GM19397 (cell line): ENCODE results near the gene MYO16.
"Not testable (repeated sequence)": the region's sequence is repeated elsewhere in the genome, so short reads cannot be mapped to it uniquely, and the experiment has no call there.

ENCODE experiments used
- ATAC-seq: cut with Tn5 transposase; IDR thresholded peaks from one replicate; pipeline ENCODE4 v1.9.1; 2021; ENCODE audit warnings: mild to moderate bottlenecking, moderate library complexity; ENCODE audit not compliant: unreplicated experiment

MYO16 gene

DNA sequence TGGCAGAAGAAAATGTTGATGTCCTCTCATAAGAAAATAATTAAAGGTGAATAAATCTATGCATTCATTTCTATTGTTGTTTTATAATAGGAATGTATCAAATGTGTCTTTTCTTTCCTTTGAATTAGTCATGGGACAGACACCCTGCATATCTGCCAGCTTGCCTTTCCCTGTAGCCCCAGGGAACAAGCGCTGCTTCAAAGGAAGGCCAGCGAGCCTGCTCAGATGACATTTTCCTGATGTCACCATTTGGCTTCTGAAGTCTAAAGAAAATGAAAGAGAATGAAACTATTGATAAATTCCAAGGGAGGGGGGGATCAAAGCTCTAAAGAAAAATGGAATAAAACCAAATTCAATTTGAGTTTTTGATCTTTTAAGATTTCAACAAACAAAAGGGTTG is 582.2 kb downstream of the MYO16 start:
- ATAC-seq, result no peak

GRCh38 chr13:109212650-109213049 is 583.2 kb downstream of the MYO16 start:
- no peak for ATAC-seq

GRCh38 chr13:109213714-109214113 is 584.3 kb downstream of the MYO16 start:
- ATAC-seq, result no peak

DNA sequence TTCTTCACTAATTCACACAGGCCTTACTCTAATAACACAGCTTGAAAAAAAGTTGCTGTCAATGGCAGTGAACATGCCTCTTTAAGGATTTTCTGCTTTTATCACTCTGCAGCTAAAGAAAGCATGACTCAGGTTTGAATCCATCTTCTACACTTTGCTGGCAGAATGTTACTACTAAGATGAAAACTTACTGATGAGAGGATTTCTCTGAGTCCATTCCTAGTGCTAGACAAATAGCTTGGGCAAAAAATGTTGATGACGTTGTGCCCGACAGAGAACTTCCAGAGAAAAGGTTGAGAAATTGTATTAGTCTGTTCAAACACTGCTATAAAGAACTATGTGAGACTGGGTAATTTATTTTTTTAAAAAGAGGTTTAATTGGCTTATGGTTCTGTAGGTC is 585.0 kb downstream of the MYO16 start:
- no peak for ATAC-seq

DNA sequence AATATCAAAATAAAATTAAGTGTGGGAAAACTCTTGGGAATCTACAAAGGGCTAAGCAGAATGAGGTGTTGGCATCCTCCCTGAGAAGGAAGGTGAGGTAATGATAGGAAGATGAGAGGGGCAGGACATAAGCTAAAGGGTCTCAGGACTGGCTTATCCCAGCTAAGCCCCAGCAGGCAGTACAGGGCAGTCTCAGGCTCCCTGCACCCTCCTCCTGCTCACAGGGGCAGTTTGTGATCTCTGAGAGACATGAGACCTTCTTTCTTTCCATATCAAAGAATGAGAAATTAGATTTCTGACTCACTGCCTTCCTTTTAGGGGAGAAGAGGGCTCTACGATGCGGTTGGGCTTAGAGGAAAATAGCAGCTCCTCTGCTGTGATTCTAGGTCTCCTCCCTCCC is 586.0 kb downstream of the MYO16 start:
- no peak for ATAC-seq

DNA sequence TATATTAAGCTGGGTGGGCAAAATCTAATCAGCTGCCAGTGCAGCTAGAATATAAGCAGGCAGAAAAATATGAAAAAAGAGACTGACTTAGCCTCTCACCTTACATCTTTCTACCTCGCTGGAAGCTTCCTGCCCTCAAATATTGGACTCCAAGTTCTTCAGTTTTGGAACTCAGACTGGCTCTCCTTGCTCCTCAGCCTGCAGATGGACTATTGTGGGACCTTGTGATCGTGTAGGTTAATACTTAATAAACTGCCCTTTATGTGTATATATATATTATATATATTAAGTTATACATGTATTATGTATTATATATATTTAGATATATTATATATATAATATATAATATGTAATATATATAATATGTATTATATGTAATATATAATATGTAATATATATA is 588.1 kb downstream of the MYO16 start:
- not testable (repeated sequence) for ATAC-seq

DNA sequence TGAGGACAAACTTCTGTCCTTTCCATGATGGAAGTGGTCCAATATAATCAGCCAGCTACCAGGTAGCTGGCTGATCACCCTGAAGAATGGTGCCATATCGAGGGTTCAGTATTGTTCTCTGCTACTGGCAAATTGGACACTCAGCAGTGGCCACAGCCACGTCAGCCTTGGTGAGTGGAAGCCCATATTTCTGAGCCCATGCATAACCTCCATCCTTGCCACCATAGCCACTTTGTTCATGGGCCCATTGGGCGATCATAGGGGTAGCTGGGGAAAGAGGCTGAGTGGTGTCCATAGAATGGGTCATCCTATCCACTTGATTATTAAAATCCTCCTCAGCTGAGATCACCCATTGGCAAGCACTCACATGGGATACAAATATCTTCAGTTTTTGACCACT is 591.2 kb downstream of the MYO16 start:
- ATAC-seq, result no peak

- no peak for ATAC-seq
Observed at GRCh38 chr13:109224033-109224432, 594.6 kb downstream of the MYO16 start.

- ATAC-seq, result no peak
Observed at GRCh38 chr13:109226631-109227030, 597.2 kb downstream of the MYO16 start.

GRCh38 chr13:109227344-109227940 is 598.0 kb downstream of the MYO16 start:
- ATAC-seq, result no peak

- no peak for ATAC-seq
Observed at GRCh38 chr13:109228211-109228610, 598.8 kb downstream of the MYO16 start.

DNA sequence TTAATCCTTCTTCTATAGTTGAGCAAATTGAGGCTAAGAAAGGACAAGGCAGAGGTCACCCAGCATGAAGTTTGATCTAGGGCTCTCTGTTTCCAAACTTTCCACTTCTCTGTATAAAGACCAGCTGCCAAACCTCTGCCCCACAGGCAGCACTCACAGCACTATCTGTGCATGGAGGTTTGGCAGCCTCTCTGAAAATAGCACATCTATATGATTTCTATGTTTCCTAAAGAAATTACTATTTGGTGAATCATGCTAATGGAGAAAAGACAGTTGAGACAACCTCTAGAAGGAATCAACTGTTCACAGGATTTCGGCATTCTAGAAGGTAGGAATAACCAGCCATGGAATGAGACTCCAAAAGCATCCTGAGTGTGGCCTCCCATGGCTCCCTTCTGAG is 602.5 kb downstream of the MYO16 start:
- ATAC-seq, result no peak

DNA sequence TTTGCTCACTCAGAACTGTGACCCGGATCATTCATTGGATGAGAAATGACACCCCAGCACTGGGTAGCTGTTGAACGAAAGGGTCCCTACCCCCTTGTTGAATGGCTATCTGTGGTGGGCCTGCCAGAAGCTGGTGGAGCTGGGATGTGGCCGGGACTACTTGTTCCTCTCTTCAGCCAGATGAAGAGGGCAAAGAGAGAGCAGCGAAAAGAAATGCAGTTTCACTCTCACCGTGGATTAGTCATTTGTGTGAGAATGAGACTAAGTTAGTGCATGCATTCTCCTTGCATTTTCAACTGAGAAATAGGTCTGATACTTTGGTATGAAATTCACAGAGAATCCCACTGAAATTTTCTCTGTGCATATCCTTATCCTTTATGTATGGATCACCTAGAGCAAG is 603.9 kb downstream of the MYO16 start:
- no peak for ATAC-seq

GRCh38 chr13:109235901-109236300 is 606.5 kb downstream of the MYO16 start:
- no peak for ATAC-seq

- no peak for ATAC-seq
Observed at GRCh38 chr13:109241160-109241559, 611.7 kb downstream of the MYO16 start.

GRCh38 chr13:109243311-109243951 is 614.0 kb downstream of the MYO16 start:
- ATAC-seq, result no peak

GRCh38 chr13:109244566-109244965 is 615.2 kb downstream of the MYO16 start:
- ATAC-seq, result no peak

- ATAC-seq, result no peak
Observed at GRCh38 chr13:109246001-109246400, 616.6 kb downstream of the MYO16 start.

- no peak for ATAC-seq
Observed at GRCh38 chr13:109249780-109250528, 620.5 kb downstream of the MYO16 start.

DNA sequence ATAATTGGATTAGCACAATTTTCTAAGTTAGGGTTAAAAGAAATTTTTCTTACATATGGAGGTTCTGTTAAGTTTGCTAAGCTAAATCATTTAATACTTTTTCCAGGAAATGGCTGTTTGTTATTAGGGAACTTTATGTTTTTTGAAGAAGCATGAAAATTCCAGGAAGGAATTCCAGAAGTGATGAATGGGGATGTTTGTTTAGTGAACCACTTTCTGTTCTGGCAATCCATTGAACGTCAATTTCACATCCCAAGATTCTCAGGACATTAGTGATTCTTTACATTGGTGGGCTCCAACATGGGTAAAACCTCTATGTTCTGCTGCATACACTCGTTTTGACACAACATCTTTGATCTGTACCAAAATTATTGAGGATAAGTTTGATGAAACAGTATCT is 622.5 kb downstream of the MYO16 start:
- ATAC-seq, result no peak

GRCh38 chr13:109253316-109253715 is 623.9 kb downstream of the MYO16 start:
- ATAC-seq, result no peak

- ATAC-seq, result no peak
Observed at GRCh38 chr13:109254274-109254673, 624.9 kb downstream of the MYO16 start.
